Embryonic facial prominence (tissue), 1 donor: ENCODE results near the gene TRIM10.
"Not testable (repeated sequence)": the region's sequence is repeated elsewhere in the genome, so short reads cannot be mapped to it uniquely, and the experiment has no call there.

Experiments
- DNase-seq: peaks from one replicate; pipeline ENCODE4 v3.0.0-alpha.2; 2016; ENCODE audit errors: extremely low spot score

The TRIM10 gene

DNA sequence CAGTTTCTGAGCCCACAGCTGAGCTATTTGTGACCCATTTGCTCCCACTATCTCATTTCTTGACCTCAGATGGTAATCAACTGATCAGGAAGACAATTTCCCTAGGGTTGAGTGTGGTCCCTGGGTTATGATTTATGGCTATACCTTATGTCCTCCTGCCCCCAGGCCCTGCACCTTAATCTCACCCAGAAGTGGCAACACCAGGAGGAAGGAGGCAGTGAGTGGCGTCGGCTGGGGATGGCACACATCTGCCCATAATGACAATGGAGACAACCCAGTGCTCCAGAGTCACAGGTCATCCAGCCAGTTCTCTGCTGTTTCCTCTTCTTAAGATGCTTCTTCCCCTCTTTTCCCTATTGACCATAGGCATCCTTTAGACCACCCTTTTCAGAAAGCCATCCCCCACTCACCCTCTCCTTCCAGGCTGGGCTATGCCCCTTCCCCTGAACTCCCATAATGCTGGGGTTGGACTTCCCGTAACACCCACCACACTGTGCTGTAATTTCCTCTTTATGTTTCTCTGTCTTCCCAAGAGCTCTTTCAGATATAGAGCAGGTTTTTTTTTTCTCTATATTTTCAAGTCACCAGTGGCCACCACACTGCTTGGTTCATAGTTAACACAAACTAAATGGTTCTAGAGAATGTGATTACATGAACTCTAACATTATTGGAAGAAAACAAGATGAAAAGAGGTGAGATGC, 8.0 kb downstream of the TRIM10 start:
- DNase-seq: no peak

DNA sequence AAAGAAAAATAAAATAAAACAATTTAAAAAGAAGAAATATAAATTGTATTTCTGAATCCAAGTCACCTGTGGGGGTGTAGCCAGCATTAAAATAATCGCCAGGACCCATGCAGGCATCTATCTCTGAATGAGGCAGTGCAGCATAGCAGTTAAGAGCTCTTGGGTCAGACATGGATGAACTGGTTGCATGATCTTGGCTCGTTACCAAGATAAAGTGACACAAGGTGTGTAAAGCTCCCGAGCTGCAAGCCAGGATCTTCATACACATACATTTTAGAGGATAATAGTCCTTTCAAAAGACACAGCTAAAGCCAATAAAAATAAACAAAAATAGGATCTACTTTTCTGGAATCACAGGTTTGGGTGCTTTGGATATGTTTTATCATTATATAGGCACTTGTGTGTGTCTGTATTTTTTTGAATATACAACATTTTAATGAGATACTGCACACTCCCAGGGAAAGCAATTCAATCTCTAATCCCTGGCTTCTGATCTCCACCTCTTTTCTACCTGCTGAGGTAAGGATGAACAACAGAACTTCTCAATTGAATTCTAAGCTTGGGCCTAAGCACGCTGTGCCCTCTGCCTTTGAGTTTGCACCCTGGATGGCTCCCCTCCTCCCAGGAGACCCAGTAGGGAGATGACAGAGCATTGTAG, 8.9 kb downstream of the TRIM10 start:
- no peak for DNase-seq

- DNase-seq: no peak
Measured at GRCh38 chr6:30151580-30151979, 9.4 kb downstream of the TRIM10 start.

DNA sequence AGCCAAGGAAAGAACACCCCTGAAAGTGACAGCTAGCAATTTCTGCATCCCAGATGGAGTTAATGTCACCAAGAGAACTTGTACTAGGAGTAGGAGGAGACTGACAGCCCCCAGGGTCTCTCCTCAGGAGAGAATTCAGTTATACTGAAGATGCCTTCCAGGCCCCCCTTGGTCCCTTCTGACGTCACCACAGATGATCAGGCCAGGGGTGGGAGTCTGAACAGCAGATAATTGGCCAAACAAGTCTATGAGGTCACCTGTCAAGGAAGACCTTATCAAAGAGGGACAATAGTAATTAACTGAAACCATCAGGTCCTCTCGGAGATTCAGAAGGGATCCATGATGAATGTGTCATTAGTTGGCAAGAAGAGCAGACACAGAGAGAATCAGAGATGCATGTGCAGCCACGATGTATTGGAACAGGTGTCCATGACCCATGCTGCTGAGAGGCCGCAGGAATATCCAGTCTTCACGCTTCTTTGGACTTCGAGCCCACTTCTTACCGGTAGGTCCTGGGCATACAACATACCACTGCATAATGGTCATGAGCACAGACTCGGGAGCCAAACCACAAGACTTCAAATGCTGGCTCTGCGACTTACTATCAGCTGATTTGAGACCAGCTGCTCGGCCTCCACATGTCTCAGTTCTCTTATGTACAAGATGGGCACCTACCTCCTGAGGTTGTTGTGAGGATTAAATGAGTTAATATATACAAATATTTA, 10.2 kb downstream of the TRIM10 start:
- DNase-seq: no peak

DNA sequence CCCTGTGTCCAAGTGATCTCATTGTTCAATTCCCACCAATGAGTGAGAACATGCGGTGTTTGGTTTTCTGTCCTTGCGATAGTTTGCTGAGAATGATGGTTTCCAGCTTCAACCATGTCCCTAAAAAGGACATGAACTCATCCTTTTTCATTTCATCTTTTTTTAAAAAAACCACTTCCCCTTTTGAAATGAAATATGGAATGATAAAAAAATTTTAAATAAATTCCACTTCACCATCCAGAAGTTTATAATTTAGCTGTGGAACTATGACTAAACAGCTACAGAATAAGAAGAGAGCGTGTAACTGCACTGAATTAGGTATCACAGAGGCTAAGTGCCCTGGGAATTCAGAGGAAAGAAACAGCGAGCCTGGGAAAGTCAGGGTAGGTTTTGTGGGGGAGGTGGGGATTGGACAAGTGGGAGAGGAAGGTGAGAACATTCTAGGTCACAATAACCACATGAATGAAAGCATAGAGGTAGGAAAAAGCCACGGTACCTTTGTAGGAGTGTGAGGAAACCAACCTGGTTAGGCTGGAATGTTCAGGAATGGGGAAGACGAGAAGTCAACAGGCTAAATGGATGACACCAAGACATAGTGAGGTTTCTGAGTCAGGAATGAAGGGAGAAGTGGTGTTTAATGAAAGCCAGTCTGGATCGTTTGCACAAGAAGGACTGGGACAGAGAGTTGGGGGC, 11.0 kb downstream of the TRIM10 start:
- DNase-seq: no peak

DNA sequence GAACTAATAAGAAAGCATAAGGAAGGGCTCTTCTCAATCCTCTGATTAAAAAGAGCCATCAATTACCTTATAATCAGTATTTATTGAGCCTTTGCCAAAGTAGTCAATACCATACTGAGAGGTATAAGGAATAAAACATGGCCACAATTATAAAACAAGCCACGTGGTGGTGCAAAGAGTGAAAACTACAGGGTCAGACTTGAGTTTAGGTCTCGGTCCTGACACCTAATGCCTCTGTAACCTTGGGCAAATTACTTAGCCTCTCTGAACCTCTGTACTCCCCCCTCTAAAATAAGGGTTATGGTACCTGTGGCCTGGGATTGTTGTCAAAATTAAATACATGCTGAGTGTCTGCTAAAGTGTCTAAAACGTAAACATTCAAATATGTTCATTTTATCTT, 11.8 kb downstream of the TRIM10 start:
- no peak for DNase-seq

DNA sequence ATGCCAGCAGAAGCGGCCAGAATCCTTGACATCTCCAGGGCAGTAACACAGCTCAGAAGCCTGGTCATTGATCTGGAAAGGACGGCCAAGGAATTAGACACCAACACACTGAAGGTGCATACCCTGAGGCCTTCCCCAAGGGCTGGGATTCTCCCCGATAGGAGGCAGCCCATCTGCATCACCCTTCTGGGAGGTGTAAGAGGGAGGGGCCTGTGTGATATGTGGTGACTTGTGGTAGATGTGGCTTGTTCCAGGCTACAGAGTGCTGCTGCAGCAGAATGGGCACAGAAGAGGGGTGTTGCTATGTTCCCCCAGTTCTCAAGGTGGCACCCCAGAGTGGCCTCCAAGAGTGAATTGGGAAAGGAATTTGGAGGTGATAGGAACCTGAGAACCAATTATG, 13.9 kb downstream of the TRIM10 start:
- DNase-seq: no peak

DNA sequence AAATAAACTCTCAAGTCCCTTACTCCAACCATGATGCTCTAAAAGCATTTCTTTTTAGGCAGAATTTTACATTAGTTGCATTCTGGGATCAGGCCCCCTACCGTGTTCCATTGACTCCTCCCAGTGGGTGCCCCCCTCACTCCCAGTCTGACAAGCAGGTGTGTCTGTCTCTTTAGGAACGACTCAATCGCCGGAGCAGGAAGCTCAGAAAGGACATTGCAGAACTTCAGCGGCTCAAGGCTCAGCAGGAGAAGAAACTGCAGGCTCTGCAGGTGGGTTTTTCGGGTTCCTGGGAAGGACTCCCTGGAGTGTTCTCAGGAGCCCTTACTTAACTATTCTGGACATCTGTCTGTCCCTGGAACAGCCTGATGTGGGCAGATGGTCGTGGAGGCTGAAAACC, 15.2 kb downstream of the TRIM10 start:
- DNase-seq: no peak

DNA sequence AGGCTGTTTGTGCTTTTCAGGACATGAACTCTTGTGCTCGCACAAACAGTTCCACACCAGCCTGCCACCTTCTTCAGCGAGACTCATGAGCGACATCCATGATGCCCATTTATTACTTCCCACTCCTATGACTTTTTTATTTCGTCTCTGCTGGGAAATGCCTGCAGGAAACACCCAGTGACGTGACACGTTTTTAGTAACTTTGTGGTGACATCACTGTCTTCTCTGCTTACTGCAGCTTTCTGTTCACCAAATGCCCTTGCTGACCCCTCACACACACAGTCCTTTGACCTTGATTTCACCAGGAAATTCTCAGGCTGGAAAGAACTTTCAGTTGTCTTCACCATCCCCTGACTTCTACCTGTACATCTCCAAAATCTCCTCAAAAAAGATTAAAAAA, 16.2 kb downstream of the TRIM10 start:
- no peak for DNase-seq

GRCh38 chr6:30143780-30144179, 17.2 kb downstream of the TRIM10 start:
- no peak for DNase-seq

DNA sequence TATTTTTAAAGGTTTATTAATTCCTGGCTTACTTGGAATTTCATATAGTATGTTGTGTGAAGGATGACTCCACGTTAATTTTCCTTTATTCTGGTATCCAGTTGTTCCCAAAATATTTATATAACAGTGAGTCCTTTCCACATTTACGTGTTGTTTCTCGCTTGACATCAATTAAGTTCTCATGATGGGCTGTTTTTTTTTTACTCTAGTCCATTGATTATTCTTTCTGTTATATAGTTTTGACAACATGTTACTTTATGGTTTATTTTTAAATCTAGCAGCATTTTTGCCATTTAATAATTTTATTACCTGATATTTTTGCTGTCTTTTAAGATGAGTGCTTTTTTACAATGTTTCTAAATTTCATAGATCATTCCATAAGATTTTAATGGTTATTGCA, 18.3 kb downstream of the TRIM10 start:
- no peak for DNase-seq

DNA sequence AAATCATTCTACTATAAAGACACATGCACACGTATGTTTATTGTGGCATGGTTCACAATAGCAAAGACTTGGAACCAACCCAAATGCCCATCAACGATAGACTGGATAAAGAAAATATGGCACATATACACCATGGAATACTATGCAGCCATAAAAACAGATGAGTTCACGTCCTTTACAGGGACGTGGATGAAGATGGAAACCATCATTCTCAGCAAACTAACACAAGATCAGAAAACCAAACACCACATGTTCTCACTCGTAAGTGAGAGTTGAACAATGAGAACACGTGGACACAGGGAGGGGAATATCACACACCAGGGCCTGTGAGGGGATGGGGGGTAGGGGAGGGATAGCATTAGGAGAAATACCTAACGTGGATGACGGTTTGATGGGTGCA, 20.8 kb downstream of the TRIM10 start:
- DNase-seq: not testable (repeated sequence)

GRCh38 chr6:30136570-30137286, 24.3 kb downstream of the TRIM10 start:
- no peak for DNase-seq

- no peak for DNase-seq
Measured at GRCh38 chr6:30135757-30136156, 25.3 kb downstream of the TRIM10 start, which contains the start of gene TRIM40. Gene TRIM40 (plus strand): TSS chr6:30136140. CDS start chr6:30137037, 897 bp downstream.

- DNase-seq: no peak
Measured at GRCh38 chr6:30135147-30135546, 25.9 kb downstream of the TRIM10 start.

DNA sequence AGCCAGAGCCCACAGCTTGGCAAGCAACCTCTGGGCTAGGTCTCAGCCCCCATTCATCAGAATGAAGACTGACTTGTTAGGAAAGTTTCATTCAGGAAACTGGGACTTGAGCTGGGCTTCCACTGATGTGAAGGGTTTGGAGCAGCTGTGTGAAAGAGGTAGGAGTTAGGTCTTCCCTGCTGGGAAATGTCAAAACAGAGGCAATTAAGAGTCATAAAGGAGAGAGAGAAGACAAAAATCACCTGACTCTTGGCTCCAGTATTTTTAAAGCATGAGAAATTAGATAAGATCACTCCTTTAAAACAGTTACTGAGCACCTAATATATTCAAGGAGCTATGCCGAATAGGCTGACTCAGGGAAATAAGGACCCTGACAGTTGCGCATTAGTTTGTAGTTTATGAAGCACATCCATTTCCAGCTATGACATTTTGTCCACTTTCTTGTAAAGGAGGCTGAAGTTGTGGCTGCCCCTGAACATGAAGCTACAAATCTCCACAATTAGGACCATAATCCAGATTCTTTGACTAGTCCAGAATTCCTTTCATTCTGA, 29.0 kb downstream of the TRIM10 start:
- no peak for DNase-seq

DNA sequence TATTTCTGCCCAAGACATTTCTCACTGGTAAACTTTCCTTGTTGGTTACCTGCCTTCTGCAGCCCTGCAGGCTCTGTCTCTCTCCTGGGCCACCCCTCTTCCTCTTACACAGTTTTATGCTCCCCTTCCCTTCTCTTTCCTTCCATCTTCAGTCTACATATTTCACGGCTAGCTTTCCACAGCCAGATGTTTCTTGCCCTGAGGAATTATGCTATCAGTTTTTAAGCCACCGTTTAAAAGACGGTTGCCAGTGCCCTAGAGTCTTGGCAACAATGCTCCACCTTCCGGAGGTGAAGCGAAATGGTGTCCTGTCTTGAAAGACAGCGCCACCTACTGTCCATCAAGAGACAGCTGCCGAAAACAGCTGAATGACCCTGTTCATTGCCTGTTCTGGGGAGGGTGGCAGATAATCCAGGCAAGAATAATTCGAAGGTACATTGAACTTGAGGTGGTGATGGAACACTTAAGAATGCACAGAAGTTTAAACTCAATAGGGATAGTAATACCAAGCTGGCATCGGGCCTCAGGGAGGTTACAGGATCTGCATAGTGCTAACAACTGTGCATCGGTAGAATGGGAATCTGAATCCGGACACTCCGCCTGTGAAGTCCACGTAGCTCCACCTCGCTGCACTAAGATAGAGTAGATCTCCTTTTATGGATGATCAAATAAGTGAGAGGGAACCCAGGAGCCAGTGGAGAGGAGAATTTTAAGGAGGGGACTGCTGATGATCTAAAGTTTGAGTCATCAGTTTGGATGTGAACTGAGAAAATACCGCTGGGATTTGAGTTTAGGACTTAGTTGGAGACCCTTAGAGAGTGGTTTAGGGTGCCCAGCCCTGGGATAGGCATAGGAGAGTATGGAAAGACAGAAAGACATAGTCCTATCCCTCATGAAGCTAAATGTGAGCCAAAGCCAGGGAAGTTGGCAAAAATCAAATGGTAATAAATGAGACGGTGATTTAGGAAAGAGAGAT, 29.8 kb downstream of the TRIM10 start:
- peak; percentile 47 for DNase-seq

GRCh38 chr6:30130179-30130679, 30.8 kb downstream of the TRIM10 start:
- no peak for DNase-seq

GRCh38 chr6:30129265-30130178, 31.5 kb downstream of the TRIM10 start:
- DNase-seq: no peak
